ENCODE results near the gene SORCS1. TPM values are rescaled to one million over a fixed set of nuclear protein-coding genes. Genes with fewer than 3 reads are reported as not detected.

The SORCS1 gene
- total RNA-seq, 4 donors from 2014 or later, result 0.40 to 5.1 (median 2.5) TPM

- Histone ChIP-seq H3K27me3 (no peaks in the 10 kb centered on the region), H3K27ac (no peak overlapping the region), H3K9me3 (no peaks in the 10 kb centered on the region), H3K36me3 (no peaks in the 10 kb centered on the region), H3K4me1 (no peaks in the 10 kb centered on the region), H3K4me3 (no peak overlapping the region)
- intact Hi-C loops (cut with DNase I; ENCODE audit: low total_unique reads) (no loop called here), in situ Hi-C loops (cut with MboI; ENCODE audit: low pct_ligation_motif_present in 1 of 4, low pct_unique_long_range_greater_than_20kb in 1 of 4, low sequenced_read_pairs in 3 of 4) (no loop called here)
- WGBS, 2 donors (ENCODE audit: low coverage in 1 of 2), result 51 to 58% methylated on average over 3 of the region's 3 CpGs
- TF ChIP-seq POLR2A (IDR thresholded peaks at IDR 0.05) (no peak), CTCF (IDR thresholded peaks at IDR 0.05) (no peak), POLR2AphosphoS5 (IDR thresholded peaks at IDR 0.05) (no peak)
- DNase-seq, result no peak
These were observed 554.8 kb downstream of the SORCS1 start for GRCh38 chr10:106609470-106610266.

- intact Hi-C loops (cut with DNase I; ENCODE audit: low total_unique reads), result no loop called here
- H3K27me3 ChIP-seq, result no peaks in the 10 kb centered on the region
- DNase-seq, result no peak
- H3K36me3 ChIP-seq, result no peaks in the 10 kb centered on the region
- H3K9me3 ChIP-seq, result no peaks in the 10 kb centered on the region
- in situ Hi-C loops (cut with MboI; ENCODE audit: low pct_ligation_motif_present in 1 of 4, low pct_unique_long_range_greater_than_20kb in 1 of 4, low sequenced_read_pairs in 3 of 4), result no loop called here
- TF ChIP-seq EP300 (IDR thresholded peaks at IDR 0.05; ENCODE audit: low read depth), result no peak
- no peak for TF ChIP-seq POLR2A (IDR thresholded peaks at IDR 0.05)
- TF ChIP-seq CTCF (IDR thresholded peaks at IDR 0.05), result no peak
- no peak for TF ChIP-seq POLR2AphosphoS5 (IDR thresholded peaks at IDR 0.05)
- H3K4me3 ChIP-seq, result no peak overlapping the region
- WGBS, 2 donors (ENCODE audit: low coverage in 1 of 2), result 82 to 92% methylated on average over 1 of the region's 1 CpG
- no peaks in the 10 kb centered on the region for H3K4me1 ChIP-seq
- H3K27ac ChIP-seq, result no peak overlapping the region
These were observed 556.4 kb downstream of the SORCS1 start for GRCh38 chr10:106608066-106608465.

- DNase-seq, result no peak
- Histone ChIP-seq H3K4me3 (no peak overlapping the region), H3K9me3 (no peaks in the 10 kb centered on the region), H3K27me3 (no peaks in the 10 kb centered on the region), H3K36me3 (no peaks in the 10 kb centered on the region), H3K27ac (no peak overlapping the region), H3K4me1 (no peaks in the 10 kb centered on the region)
- no peak for TF ChIP-seq CTCF (IDR thresholded peaks at IDR 0.05)
- no peak for TF ChIP-seq EP300 (IDR thresholded peaks at IDR 0.05; ENCODE audit: low read depth)
- no peak for TF ChIP-seq POLR2A (IDR thresholded peaks at IDR 0.05)
- no peak for TF ChIP-seq POLR2AphosphoS5 (IDR thresholded peaks at IDR 0.05)
- intact Hi-C loops (cut with DNase I; ENCODE audit: low total_unique reads), result no loop called here
- 80 to 81% methylated on average over 4 of the region's 4 CpGs for WGBS, 2 donors (ENCODE audit: low coverage in 1 of 2)
- in situ Hi-C loops (cut with MboI; ENCODE audit: low pct_ligation_motif_present in 1 of 4, low pct_unique_long_range_greater_than_20kb in 1 of 4, low sequenced_read_pairs in 3 of 4), result no loop called here
These were observed 569.2 kb downstream of the SORCS1 start for GRCh38 chr10:106595281-106595680.

GRCh38 chr10:106593876-106594275 lies 570.6 kb downstream of the SORCS1 start:
- no peaks in the 10 kb centered on the region for H3K27me3 ChIP-seq
- no peak for DNase-seq
- 82 to 85% methylated on average over 1 of the region's 1 CpG for WGBS, 2 donors (ENCODE audit: low coverage in 1 of 2)
- in situ Hi-C loops (cut with MboI; ENCODE audit: low pct_ligation_motif_present in 1 of 4, low pct_unique_long_range_greater_than_20kb in 1 of 4, low sequenced_read_pairs in 3 of 4), result no loop called here
- no peaks in the 10 kb centered on the region for H3K4me1 ChIP-seq
- no peak for TF ChIP-seq EP300 (IDR thresholded peaks at IDR 0.05; ENCODE audit: low read depth)
- no peak for TF ChIP-seq POLR2A (IDR thresholded peaks at IDR 0.05)
- TF ChIP-seq POLR2AphosphoS5 (IDR thresholded peaks at IDR 0.05), result no peak
- no peak for TF ChIP-seq CTCF (IDR thresholded peaks at IDR 0.05)
- no peak overlapping the region for H3K27ac ChIP-seq
- H3K9me3 ChIP-seq, result no peaks in the 10 kb centered on the region
- no peaks in the 10 kb centered on the region for H3K36me3 ChIP-seq
- H3K4me3 ChIP-seq, result no peak overlapping the region
- intact Hi-C loops (cut with DNase I; ENCODE audit: low total_unique reads), result no loop called here
